Stimulated activated CD4-positive, alpha-beta T cell treated with anti-CD3 and anti-CD28 coated beads, Interleukin-4, amount 100 ng/mL, for 4 hours (primary cell): ENCODE measurements around the gene MAP1LC3B2.

Experiments used
- DNase-seq, 2 experiments: peaks; one replicate each; pipeline ENCODE4 v3.0.0-alpha.2; 2020

MAP1LC3B2 gene

DNA sequence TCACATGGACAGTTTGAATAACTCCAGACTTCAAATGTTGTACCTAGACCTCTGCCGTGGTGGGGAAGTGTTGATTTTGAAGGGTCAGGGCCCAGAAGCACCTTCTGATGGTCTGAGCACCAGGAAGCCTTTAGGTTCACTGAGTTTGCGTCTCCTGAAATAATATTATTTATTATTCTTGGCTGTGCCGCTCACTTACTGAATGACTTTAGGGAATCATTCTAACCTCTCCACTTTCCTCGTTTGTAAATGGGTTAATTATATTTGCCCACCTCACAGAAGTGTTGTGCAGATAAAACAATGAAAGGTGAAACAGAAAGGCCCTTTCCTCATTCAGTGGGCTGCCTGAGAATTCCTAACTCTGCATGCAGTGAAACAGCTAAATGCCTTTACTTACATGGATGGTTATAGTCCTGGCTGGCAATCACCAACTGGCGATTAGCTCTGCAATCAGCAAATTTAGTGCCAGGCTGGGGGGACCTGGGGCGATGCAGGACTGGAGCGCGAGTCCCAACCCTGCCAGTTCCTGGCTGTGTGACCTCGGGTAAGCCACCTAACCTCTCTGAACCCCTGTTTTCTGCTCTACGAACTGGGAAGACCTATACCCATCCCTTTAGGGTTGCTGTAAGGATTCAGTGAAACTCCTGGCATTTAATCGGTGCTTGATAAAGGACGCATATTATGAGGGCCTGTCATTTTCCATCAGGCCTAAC is 57.5 kb downstream of the MAP1LC3B2 start:
- no peak for DNase-seq

DNA sequence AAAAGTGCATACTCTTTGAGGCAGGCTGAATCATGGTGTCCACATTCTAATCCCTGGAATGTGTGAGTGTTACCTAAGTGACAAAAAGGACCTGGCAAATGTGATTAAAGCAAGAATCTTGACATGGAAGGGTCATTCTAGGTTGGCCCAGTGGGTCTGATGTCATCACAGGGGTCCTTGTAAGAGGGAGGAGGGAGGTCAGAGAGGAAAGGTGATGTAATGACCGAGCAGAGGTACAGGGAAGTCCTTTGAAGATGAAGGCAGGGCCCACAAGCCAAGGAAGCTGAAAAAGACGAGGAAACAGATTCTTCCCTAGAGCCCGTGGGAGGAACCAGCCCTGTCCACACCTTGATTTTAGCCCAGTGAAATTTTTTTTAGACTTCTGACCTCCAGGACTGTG is 60.1 kb downstream of the MAP1LC3B2 start:
- DNase-seq = no peak

DNA sequence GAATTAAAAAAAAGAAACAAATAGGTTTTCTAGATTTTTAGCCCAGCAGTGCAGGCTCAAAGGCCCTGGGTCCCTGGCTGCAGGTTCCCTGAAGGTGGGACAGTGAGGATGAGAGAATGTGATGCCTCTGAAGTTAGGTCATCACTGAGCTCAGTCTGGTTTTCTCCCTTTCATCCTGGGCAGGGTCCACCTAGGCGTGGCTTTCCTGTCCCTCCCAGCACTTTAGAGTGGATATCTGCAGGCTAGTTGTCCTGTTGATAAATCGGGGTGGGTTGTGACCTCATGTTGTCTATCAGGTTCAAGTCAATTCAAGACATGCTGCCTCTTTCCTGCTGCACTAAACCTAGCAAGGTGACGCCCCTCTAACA is 60.9 kb downstream of the MAP1LC3B2 start:
- no peak for DNase-seq

DNA sequence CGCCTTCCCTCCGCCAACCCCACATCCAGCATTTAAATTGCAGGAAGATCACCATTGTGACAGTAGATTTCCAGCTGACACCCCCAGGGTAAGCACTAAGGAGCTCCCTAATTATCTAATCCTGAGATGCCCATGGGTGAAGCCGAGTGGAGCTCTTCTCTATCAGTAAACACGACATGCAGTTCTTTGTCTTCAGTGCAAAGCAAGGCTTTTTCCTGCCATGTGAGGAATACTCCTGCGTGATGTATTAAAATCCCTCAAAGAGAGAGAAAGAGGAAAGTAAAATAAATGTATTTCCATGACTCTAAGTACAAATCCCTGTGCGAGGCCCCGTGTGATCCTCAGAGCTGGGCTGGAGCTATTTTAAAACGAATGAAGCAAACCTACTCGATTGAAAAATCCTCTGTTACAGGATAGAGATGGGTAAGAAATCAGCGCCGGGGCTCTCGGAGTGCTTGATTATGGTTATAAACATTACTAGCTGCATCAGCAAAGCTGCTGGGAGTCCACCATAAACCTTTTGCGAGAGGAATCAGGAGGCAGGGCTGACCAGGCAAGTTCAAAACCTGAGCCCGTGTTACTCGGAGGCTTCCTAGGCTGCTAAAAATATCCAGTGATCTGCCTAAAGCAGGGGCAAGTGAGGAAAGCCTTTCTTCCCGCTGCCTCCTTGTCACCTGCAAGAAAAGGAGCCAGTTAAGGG is 61.5 kb downstream of the MAP1LC3B2 start:
- DNase-seq = no peak

DNA sequence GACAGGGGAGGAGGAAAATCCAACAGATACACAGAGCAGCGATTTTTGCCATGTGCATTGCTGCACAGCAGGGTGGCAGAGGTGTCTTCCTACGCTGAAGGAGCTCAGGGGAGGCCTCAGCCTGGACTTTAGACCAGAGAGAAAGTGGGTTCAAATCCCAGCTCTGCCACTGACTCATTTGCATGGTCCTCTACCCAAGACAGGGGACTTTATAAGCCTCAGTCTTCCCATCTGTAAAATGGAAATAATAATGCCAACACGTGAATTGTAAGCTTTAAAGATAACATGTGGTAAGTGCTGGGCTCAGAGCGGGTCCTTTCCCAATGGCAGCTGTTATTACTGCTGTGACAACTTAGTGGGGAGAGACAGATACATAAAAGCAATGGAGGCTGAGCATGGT is 62.0 kb downstream of the MAP1LC3B2 start:
- no peak for DNase-seq

DNA sequence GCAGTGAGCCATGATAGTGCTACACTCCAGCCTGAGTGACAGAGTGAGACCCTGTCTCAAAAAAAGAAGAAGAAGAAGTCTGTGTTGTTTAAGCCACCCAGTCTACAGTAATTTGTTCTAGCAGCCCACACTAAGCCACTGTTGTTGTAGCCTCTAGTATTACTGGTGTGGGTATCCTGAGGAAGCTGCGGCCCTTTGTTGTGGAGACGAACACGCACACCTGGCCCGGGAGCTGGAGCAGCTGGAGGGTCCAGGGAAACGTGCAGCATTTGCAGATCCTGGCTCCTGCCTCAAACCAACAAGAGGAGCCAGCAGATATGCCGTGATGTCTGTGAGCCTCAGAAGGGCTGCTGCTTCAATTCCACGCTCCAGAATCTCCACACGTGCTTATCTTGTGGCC is 65.3 kb downstream of the MAP1LC3B2 start:
- DNase-seq = no peak

DNA sequence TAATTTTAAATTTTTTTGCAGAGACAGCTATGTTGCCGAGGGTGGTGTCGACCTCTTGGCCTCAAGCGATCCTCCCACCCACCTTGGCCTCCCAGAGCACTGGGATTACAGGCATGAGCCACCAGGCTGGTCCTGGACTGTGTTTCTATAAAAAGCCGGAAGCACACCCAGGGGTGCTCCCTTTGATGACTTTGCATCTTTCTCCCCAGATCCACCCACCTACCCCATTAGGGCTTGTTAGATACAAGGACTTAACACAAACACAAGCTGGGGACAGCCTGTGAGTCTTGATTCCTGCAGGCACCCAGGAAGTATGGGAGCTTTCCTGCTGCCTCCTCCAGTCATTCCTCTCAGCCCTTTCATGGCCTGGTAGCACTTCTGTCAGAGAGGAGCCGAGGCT is 67.0 kb downstream of the MAP1LC3B2 start:
- DNase-seq = no peak
